HG02884 (cell line): ENCODE results near the gene ANKS1B.

Experiments used
- ATAC-seq: cut with Tn5 transposase; IDR thresholded peaks from one replicate; pipeline ENCODE4 v1.9.1; 2021; ENCODE audit warnings: mild to moderate bottlenecking, moderate library complexity; ENCODE audit not compliant: unreplicated experiment

ANKS1B gene

GRCh38 chr12:98748463-98748862 is 1236.3 kb downstream of the ANKS1B start:
- ATAC-seq = no peak

- peak; percentile 42 for ATAC-seq
Observed at GRCh38 chr12:98745578-98746391, 1239.0 kb downstream of the ANKS1B start.

GRCh38 chr12:98744680-98745079 is 1240.1 kb downstream of the ANKS1B start:
- ATAC-seq = no peak

- ATAC-seq = peak; percentile 44
Observed at GRCh38 chr12:98743362-98743953, 1241.3 kb downstream of the ANKS1B start.

DNA sequence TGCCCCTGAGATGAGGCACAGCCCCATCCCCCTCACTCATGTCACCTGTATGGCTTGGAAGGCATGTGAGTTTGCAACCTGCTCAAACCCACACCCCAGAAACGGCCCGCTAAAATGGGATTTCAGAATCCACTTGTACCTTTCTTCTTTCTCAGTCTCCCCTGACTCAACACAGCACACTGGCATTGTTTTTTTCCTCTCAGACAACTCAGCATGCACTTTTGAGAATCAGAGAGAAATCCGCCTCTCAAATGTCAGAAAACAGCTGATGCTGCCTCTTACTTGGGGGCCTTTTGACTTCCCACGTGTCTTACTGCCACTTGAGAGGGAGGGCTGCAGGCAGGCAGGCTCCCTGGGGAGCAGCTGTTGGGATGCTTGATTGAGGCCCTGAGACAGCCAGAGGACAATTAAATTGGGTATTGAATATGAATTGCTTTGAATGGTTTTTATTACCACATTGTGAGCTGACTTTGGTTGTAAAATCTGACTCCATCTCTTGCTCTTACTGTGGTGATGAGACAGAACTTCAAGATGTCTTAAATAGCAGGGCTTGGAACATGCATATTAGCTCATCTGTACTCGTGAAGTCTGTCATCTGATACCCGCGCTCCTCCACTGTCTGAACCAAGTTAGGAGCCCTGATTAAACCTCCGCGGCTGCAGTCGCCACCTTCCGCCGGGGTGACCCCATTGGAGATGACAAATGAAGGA is 1243.0 kb downstream of the ANKS1B start:
- no peak for ATAC-seq

- ATAC-seq = no peak
Observed at GRCh38 chr12:98741196-98741555, 1243.6 kb downstream of the ANKS1B start.

- no peak for ATAC-seq
Observed at GRCh38 chr12:98740751-98741150, 1244.0 kb downstream of the ANKS1B start.

DNA sequence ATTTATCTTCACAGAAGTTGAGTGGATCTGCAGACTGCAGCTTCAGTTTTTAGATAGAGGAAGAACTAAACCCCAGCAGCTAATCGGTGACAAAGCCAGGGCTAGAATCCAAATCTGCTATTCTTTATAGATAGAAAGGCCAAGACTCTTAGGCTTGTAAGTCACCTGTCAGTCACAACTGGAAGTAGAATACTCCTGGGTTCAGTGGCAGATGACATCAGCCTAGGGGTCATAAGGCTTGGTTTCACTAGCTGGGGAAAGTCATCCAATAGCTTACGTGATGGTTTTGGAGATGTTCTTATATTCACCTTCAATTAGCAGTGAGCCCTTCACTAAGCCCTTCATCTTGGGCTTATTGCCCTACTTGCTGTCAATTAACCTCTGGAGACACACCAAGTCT is 1246.2 kb downstream of the ANKS1B start:
- no peak for ATAC-seq

GRCh38 chr12:98738002-98738401 is 1246.7 kb downstream of the ANKS1B start:
- no peak for ATAC-seq

DNA sequence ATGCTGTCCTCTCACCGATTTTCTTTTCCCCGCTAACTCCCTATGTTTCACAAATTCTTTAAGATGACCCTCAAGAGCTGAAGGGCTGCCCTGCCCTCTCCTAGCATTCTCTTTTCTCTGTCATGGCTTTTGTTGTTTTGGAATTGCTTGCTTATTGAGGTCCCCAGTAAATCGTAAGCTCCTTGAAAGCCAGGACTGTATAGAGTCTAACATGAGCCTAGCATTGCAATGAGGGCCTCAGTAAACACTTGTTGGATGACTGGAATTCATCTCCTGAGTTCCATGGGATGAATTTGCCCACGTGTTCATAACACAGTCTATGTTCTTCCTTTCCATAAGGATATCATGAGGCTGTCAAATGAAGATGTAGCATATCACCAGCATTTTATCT is 1247.4 kb downstream of the ANKS1B start:
- ATAC-seq = no peak

DNA sequence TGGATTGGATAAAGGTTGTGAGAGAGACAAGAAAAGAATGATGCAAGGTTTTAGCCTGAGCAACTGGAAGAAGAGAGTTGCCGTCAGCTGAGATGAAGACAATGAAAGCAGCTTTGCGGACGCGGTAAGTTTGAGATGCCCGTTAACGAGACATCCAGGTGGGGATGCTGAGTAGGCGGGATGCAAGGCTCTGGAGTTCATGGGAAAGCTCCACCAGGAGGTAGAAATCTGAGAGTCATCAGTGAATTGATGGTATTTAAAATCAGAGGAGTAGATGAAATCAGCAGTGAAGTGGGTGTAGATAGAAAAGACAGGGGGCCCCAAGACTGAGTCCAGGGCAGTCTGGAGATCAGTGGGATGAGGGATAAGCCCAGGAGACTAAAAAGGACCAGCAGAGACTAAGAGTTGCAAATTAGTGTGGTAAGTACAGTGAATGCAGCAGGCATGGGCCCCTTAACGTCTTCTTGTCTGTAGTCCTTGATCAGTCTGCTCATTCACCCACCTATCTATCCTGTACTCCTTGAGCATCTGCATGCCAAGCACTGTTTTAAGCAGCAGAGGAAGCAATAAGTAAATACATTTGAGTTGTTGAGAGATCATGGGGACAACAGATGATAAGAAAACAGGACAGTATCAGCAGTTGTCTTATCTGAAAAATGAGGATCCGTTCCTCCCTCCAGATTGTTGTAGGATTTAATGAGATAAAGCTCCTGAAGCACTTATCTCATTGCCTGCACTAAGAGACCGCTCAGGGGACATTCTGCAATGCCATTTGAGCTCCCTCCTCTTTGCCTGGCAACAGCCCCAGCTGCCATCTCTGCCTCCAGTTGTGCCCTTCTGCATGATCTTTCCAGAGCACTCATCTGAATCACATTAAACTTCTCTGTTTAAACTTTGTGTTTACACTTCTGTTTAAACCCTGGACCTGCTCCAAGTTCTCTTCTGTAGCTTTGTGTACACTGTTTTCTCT is 1248.1 kb downstream of the ANKS1B start:
- no peak for ATAC-seq

DNA sequence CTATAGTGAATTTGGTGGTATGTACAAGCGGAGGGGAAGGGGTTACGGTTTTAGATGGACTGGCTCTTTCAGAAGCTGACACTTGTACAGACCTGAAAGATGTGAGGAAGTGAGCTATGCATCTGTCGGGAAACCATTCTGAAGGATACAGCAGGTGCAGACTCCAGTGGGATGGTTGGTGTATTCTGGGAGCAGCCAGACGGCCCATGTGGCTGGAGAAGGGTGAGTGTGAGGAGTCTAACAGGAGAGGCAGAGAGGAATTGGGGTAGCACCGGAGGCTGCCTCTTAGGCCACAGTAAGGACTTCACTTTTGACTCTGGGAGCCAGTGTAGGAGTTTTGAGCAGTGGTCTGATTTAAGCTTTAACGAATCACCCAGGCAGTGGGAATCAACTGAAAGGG is 1248.9 kb downstream of the ANKS1B start:
- ATAC-seq = no peak

DNA sequence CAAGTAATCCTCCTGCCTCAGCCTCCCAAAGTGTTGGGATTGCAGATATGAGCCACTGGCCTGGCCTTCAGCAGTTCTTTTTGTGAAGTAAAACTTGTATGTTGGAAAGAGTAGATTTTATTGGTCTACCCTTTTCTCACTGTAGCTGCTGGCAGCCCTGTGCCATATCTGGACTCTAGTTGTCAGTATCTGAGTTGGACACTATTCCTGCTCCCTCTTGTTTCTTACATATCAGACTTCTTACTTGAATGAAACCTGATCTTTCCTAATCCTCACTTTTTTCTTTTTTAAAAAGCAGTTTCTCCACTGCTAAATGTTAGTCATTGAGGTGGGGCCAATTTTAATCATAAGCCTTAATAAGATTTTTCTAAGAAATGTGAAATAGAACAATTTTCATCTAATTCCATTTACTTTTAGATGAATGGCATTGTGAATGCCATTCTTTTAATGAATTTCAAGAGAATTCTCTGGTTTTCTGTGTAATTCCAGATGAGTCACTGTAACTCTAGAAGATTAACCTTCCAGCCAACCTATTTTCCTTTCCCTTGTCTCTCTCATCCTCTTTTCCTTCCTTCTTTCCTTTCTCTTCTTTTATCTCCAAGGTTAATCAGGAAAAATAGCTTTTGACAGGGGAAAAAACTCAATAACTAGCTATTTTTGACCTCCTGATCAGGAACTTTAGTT is 1250.9 kb downstream of the ANKS1B start:
- no peak for ATAC-seq

DNA sequence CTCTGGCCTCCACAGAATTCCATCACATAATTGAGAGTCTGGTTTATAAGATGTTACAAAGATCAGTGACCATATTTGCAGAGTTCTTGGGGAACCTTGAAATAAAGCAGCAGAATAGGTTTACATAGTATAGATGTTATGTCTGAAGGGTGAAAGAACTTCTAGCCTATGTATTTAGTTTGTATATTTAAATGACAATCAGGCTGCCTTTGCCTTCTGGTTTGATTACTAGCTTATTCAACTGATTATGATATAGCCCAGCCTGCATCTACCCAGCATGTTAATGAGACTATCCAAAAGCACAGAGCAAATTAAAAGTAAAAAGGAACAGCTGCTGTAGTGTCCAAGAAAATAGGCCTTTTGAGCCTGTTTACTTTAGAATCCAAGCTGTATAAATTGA is 1254.3 kb downstream of the ANKS1B start:
- no peak for ATAC-seq

- no peak for ATAC-seq
Observed at GRCh38 chr12:98727196-98727595, 1257.5 kb downstream of the ANKS1B start.

DNA sequence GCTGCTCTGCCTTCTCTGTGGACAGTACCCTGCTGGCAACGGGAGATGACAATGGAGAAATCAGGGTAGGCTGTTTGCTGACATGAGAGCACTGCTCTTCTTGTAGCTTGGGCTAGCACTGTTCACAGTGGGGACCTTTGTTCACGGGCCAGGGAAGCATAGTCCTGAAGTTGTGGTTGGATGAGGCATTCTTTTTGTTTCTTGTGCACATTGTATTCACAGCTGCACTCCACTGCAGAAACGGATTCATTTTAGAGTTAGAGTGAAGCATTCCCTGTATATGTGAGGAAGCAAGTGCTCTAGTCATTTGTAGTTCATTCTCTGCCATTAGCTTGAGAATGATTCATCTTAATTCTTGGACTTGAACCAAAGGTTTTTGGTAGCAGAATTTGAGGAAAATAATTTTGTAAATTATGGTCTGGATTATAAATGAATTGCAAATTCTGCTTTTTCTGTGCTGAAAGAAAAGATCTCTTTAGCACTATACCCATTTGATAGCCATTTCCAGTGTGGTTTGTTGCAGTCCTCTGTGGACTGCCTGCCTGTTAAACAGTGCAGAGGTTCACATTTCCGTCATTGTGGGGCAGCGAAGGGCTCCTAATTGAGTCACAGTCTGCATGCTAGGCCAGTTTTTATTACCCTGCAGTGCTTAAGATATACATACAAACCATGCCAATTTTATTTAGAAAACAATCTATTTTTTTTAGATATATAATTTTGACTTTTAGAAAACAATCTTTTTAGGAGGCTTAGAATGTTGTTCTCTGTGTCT is 1259.1 kb downstream of the ANKS1B start:
- peak; percentile 81 for ATAC-seq

DNA sequence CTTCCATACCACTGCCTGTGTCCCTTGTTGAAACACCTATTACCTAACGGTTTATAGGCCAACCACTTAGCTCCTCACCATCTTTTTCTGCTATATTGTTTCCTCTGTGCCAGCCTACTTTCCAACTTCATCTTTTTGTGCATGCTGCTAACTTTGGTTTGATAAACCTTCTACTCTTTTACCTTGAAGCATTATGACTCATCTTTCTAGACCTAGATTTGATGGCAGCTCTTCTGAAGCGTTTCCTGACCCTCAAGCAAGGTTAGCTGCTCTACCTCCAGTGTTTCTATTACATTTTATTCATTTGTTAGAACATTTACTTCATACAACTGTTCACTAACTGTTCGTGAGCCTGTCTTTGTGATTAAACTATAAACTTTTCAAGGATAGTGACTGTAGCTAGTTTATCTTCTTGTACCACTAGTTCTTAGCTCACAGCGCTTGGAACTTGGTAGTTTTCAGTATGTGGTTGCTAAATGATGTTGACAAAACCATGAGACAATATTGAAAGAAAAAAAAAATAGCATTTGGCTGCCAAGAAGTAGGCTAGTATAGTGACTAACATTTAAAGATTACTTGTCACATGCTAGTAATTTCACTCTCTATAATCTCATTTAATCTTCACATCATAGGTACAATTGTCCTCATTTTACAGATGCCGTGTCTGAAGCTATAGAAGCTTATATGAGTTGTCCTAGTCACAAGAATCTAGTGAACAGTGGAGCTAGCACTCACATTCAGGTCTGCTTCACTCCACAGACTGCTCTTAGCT is 1260.2 kb downstream of the ANKS1B start:
- ATAC-seq = no peak

- ATAC-seq = no peak
Observed at GRCh38 chr12:98721204-98721702, 1263.5 kb downstream of the ANKS1B start.
